B cell (primary cell): ENCODE data around the gene FAM53C. TPM values are rescaled to one million over a fixed set of nuclear protein-coding genes. Genes with fewer than 3 reads are reported as not detected.

ENCODE experiments used
- ATAC-seq: fragments of 200-7000 bp; cut with Tn5 transposase; one replicate; pipeline ENCODE4 v1.10.0; 2021; ENCODE audit warnings: low read depth, mild to moderate bottlenecking, moderate number of reproducible peaks, moderate library complexity
- CTCF ChIA-PET: fragments of 350-600 bp; sonication (Branson Sonifier 250); formaldehyde crosslinking; loops from one replicate; lab custom pipeline; 2021; ENCODE audit warnings: antibody characterized with exemption, inconsistent platforms; lab: Charles Lee
- POLR2A ChIA-PET: fragments of 350-600 bp; sonication (Branson Sonifier 250); formaldehyde crosslinking; loops from one replicate; lab custom pipeline; 2021; ENCODE audit warnings: antibody characterized with exemption; lab: Charles Lee
- DNase-seq: peaks from one replicate; pipeline ENCODE4 v3.0.0; 2013
- H2AFZ ChIP-seq: 2 replicates; pipeline ENCODE4 v1.6.1; 2012; ENCODE audit warnings: mild to moderate bottlenecking, low read depth, low read length; ENCODE audit not compliant: insufficient read depth, poor library complexity, severe bottlenecking
- H3K27ac ChIP-seq, 2 donors: 1 replicate in 1 of 2; 2 replicates in 1 of 2; pipeline ENCODE4 v1.5.1; 2012 to 2013; ENCODE audit warnings: low read length in 2 of 2, mild to moderate bottlenecking in 2 of 2, moderate library complexity in 1 of 2
- H3K27me3 ChIP-seq, 4 experiments: fragments of 200-600 bp in 1 of 4; sonication (generic) in 1 of 4; replicated peaks in 1 of 4; 1 replicate in 2 of 4; 2 replicates in 2 of 4; pipeline versions ENCODE4 v1.6.1 to v1.7.0; 2013 to 2016; ENCODE audit warnings: low read length in 3 of 4, mild to moderate bottlenecking in 2 of 4, mixed read lengths in 1 of 4, moderate library complexity in 1 of 4; ENCODE audit not compliant: insufficient read depth in 4 of 4, control insufficient read depth in 3 of 4; ENCODE audit errors: control extremely low read depth in 1 of 4
- H3K36me3 ChIP-seq, 2 experiments: replicated peaks in 1 of 2; 1 replicate in 1 of 2; 2 replicates in 1 of 2; pipeline versions ENCODE4 v1.6.1 to v1.7.1; 2013; ENCODE audit warnings: low read length in 1 of 2; ENCODE audit not compliant: insufficient read depth in 2 of 2, control insufficient read depth in 1 of 2; ENCODE audit errors: control extremely low read depth in 1 of 2, extremely low read depth in 1 of 2
- H3K4me1 ChIP-seq, 2 donors: fragments of 200-600 bp in 1 of 2; sonication (generic) in 1 of 2; 1 replicate in 1 of 2; 2 replicates in 1 of 2; pipeline versions ENCODE4 v1.5.1 to v1.6.1; 2013 to 2017; ENCODE audit warnings: low read length in 2 of 2; ENCODE audit not compliant: control insufficient read depth in 2 of 2, insufficient read depth in 2 of 2
- H3K4me2 ChIP-seq: replicated peaks from 2 replicates; pipeline ENCODE3; 2012; ENCODE audit warnings: mild to moderate bottlenecking, low read depth, low read length; ENCODE audit not compliant: poor library complexity, severe bottlenecking
- H3K4me3 ChIP-seq, 5 experiments: fragments of 200-600 bp in 1 of 5; sonication (generic) in 1 of 5; 1 replicate in 3 of 5; 2 replicates in 2 of 5; pipeline versions ENCODE4 v1.5.1 to v1.7.0; 2011 to 2016; ENCODE audit warnings: low read length in 4 of 5, mild to moderate bottlenecking in 4 of 5, low read depth in 2 of 5, control low read depth in 1 of 5, moderate library complexity in 1 of 5; ENCODE audit not compliant: insufficient read depth in 1 of 5; ENCODE audit errors: control extremely low read depth in 1 of 5, extremely low read depth in 1 of 5
- H3K79me2 ChIP-seq: fragments of 200-600 bp; sonication (generic); one replicate; pipeline ENCODE4 v1.6.0; 2016; ENCODE audit warnings: low read length; ENCODE audit not compliant: control insufficient read depth, insufficient read depth
- H3K9ac ChIP-seq: fragments of 200-600 bp; sonication (generic); 2 replicates; pipeline ENCODE4 v1.6.1; 2017; ENCODE audit warnings: mild to moderate bottlenecking, low read length, moderate library complexity
- H3K9me3 ChIP-seq, 3 donors: one replicate each; pipeline versions ENCODE4 v1.6.1 to v1.7.1; 2013; ENCODE audit warnings: low read length in 2 of 3; ENCODE audit not compliant: control insufficient read depth in 2 of 3, insufficient read depth in 1 of 3; ENCODE audit errors: control extremely low read depth in 1 of 3
- H4K20me1 ChIP-seq: 2 replicates; pipeline ENCODE4 v1.6.0; 2012; ENCODE audit warnings: mild to moderate bottlenecking, low read length; ENCODE audit not compliant: insufficient read depth, control insufficient read depth, poor library complexity, severe bottlenecking
- H3K27ac Mint-ChIP-seq: one replicate; pipeline ENCODE4 v1.8.0; 2021; ENCODE audit warnings: mixed read lengths
- H3K27me3 Mint-ChIP-seq: one replicate; pipeline ENCODE4 v1.8.0; 2021; ENCODE audit warnings: mixed read lengths
- H3K4me1 Mint-ChIP-seq: one replicate; pipeline ENCODE4 v1.8.0; 2021; ENCODE audit warnings: mixed read lengths
- H3K4me3 Mint-ChIP-seq: one replicate; pipeline ENCODE4 v1.8.0; 2021; ENCODE audit warnings: mixed read lengths
- H3K9me3 Mint-ChIP-seq: one replicate; pipeline ENCODE4 v1.8.0; 2022; ENCODE audit warnings: mixed read lengths; ENCODE audit not compliant: insufficient read depth
- CTCF ChIP-seq: fragments of 200-600 bp; IDR thresholded peaks from one replicate; pipeline ENCODE4 v1.8.0; 2022; ENCODE audit warnings: antibody characterized with exemption, mild to moderate bottlenecking
- EZH2 ChIP-seq: IDR thresholded peaks from 2 replicates; pipeline ENCODE4 v1.6.1; 2012; ENCODE audit warnings: borderline replicate concordance, low read depth, mild to moderate bottlenecking, moderate library complexity, low read length; ENCODE audit not compliant: insufficient read depth, poor library complexity, severe bottlenecking
- WGBS: methylation state at CpG from one replicate; pipeline ENCODE4 v1.1.5; 2013; ENCODE audit warnings: missing lambda C conversion rate; ENCODE audit not compliant: insufficient coverage; 5-methylcytosine and 5-hydroxymethylcytosine counted together
- intact Hi-C: fragments of 100-400 bp; cut with micrococcal nuclease; formaldehyde crosslinking; loops from one replicate; pipeline ENCODE4 v1.10.0; 2022
- polyA plus RNA-seq: library from polyadenylated mRNA; depleted of rRNA; stranded (reverse); fragments of >200 nt; gene quantifications from 2 replicates; pipeline ENCODE4 v1.2.3, GENCODE V29; 2012
- total RNA-seq, 2 donors: library from RNA; stranded (reverse); fragments of 120-200 nt in 1 of 2; gene quantifications; 1 replicate in 1 of 2; 2 replicates in 1 of 2; pipeline versions ENCODE4 v1.2.3 to v1.2.4, GENCODE V29; 2013 to 2022

The FAM53C gene
- total and polyA plus RNA-seq, 2 donors (not counting 1 experiment from before 2014, with no cell fraction given): 29.8 to 44.9 TPM

DNA sequence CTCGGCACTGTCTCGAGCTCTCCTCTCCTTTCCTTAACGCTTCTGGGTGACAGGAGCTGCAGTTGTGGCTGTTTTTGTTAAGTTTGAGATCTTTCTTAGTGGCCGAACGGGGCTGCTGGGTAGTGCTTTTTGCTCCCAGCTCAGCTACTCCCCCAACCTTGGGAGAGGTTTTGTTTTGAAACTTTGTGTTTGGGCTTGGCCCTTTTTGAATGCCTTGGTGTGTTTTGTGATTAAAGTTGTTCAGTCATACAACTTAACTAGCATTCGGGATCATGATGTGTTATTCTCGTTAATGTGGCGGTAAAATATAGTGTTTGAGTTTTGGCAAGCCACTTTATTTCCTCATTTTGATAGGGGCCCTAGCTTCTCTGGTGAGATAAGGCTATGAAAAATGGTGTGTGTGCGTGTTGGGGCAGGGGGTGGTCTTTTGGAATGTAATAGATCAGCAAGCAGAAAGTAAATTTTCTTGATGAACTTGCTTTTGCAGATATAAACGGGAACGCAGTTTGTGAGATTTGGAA is 15.6 kb downstream of the FAM53C start:
- intact Hi-C loops: loop anchor here (1.0 to 10.0 kb wide), 8 partner anchors 22 to 921 kb away; partner anchors contain the start of genes BRD8, CDC23, CDC25C and ETF1
- H3K4me1 ChIP-seq: peaks cover 25 to 30% of the 10 kb centered on the region in 2 donors
- Mint-ChIP-seq H3K4me1 (peaks cover 48% of the 10 kb centered on the region), H3K27ac (peak overlapping the region; percentile 96), H3K27me3 (no peaks in the 10 kb centered on the region), H3K4me3 (peak overlapping the region; percentile 95), H3K9me3 (no peaks in the 10 kb centered on the region)
- no peak for TF ChIP-seq EZH2
- POLR2A ChIA-PET: interaction anchor here (0.6 to 4.9 kb wide), 8 partner anchors 15 to 222 kb away, joined by 3 to 107 read pairs (median 6); partner anchors contain the start of genes CDC23, CDC25C, EGR1 and ETF1
- peak overlapping the region; percentile 73 for H3K4me2 ChIP-seq
- H3K9me3 ChIP-seq: peaks cover 0 to 7% (median 4%) of the 10 kb centered on the region in 3 donors
- CTCF ChIA-PET: interaction anchor here (0.6 to 9.3 kb wide), 24 partner anchors 13 to 1085 kb away, joined by 3 to 278 read pairs (median 4); partner anchors contain the start of genes BRD8, CDC25C, ETF1 and FAM13B
- WGBS: 0% methylated on average over 8 of the region's 11 CpGs
- H3K4me3 ChIP-seq: peak overlapping the region; percentile 78 to 96 (median 89)
- ATAC-seq (no peak), DNase-seq (no peak)
- peak overlapping the region; percentile 97 for H3K27ac ChIP-seq
- H2AFZ ChIP-seq: peak overlapping the region; percentile 74
- H3K9ac ChIP-seq: peak overlapping the region; percentile 94
- peaks cover 30% of the 10 kb centered on the region for H4K20me1 ChIP-seq
- no peaks in the 10 kb centered on the region for H3K27me3 ChIP-seq
- peaks cover 65% of the 10 kb centered on the region for H3K79me2 ChIP-seq
- H3K36me3 ChIP-seq: peaks cover 0 to 4% of the 10 kb centered on the region in 2 experiments

DNA sequence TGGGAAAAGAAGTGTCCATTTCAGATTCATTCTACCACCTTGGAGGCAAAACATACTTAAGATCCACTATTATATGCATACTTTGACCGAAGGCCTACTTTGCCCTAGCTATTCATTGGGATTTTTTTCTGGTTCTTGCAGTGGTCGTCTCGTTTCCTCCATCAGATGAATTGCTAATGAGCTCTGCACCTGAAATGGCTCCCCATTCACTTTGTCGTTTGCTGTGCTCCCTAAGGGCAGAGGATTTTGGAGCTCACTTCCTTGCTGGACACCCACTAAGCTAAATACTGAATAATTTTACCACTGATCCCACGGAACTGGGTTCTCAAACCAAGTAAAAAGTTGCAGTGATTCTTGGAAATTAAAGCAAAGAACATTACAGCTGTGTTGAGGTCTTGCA is 16.3 kb downstream of the FAM53C start:
- peaks cover 48% of the 10 kb centered on the region for H3K4me1 Mint-ChIP-seq
- TF ChIP-seq EZH2: no peak
- TF ChIP-seq CTCF: no peak
- intact Hi-C loops: loop anchor here (10.0 kb wide), 2 partner anchors 80 to 920 kb away; partner anchors contain the start of gene REEP2
- H3K9me3 Mint-ChIP-seq: no peaks in the 10 kb centered on the region
- no peaks in the 10 kb centered on the region for H3K27me3 ChIP-seq
- CTCF ChIA-PET: interaction anchor here (1.0 to 9.3 kb wide), 9 partner anchors 16 to 321 kb away, joined by 3 to 278 read pairs (median 8); partner anchors contain the start of genes CDC25C, ETF1, FAM13B and FAM53C
- no peak for ATAC-seq
- H3K4me3 ChIP-seq: peak overlapping the region; percentile 78 to 96 (median 89)
- H3K9ac ChIP-seq: peak overlapping the region; percentile 94
- H3K9me3 ChIP-seq: peaks cover 0 to 7% (median 7%) of the 10 kb centered on the region in 3 donors
- H4K20me1 ChIP-seq: peaks cover 35% of the 10 kb centered on the region
- POLR2A ChIA-PET: interaction anchor here (1.3 to 4.9 kb wide), 4 partner anchors 16 to 221 kb away, joined by 4 to 107 read pairs (median 9); partner anchors contain the start of genes CDC23, ETF1, FAM53C and HSPA9
- peak overlapping the region; percentile 96 for H3K27ac Mint-ChIP-seq
- WGBS: 13% methylated on average over 4 of the region's 5 CpGs
- peak overlapping the region; percentile 97 for H3K27ac ChIP-seq
- H3K4me3 Mint-ChIP-seq: peak overlapping the region; percentile 95
- peaks cover 71% of the 10 kb centered on the region for H3K79me2 ChIP-seq
- no peak for DNase-seq
- peak overlapping the region; percentile 73 for H3K4me2 ChIP-seq
- H3K36me3 ChIP-seq: no peaks in the 10 kb centered on the region
- peak overlapping the region; percentile 74 for H2AFZ ChIP-seq
- peaks cover 25 to 30% of the 10 kb centered on the region in 2 donors for H3K4me1 ChIP-seq
- no peaks in the 10 kb centered on the region for H3K27me3 Mint-ChIP-seq
